ENCODE measurements around the gene SH2D2A.

DNA sequence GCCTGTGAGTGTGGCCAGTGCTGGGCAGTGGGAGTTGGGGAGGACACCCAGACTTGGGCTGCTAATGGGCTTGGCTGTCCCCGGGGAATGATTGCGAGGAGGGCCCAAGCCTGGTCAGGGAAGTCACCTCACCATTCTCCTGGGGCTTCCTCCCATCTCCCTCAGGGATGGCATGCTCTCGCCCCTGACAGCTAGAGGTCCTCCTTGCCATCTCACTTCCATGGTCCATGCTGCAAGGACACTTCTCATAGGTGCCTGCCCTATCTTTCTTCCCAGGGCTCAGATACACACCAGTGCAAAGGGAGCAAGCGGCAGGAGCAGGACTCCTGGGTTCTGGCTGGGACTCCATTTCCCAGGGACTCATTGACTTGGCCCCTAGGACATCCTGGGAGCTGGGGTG, 48.1 kb upstream of the SH2D2A start:
- TF ChIP-seq, protein P1, sequence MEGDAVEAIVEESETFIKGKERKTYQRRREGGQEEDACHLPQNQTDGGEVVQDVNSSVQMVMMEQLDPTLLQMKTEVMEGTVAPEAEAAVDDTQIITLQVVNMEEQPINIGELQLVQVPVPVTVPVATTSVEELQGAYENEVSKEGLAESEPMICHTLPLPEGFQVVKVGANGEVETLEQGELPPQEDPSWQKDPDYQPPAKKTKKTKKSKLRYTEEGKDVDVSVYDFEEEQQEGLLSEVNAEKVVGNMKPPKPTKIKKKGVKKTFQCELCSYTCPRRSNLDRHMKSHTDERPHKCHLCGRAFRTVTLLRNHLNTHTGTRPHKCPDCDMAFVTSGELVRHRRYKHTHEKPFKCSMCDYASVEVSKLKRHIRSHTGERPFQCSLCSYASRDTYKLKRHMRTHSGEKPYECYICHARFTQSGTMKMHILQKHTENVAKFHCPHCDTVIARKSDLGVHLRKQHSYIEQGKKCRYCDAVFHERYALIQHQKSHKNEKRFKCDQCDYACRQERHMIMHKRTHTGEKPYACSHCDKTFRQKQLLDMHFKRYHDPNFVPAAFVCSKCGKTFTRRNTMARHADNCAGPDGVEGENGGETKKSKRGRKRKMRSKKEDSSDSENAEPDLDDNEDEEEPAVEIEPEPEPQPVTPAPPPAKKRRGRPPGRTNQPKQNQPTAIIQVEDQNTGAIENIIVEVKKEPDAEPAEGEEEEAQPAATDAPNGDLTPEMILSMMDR (conservative IDR thresholded peaks at IDR 0.05): no peak
- TF ChIP-seq ZFX (IDR thresholded peaks at IDR 0.05): no peak
